ENCODE measurements around the gene TCEANC.

Gene TCEANC

GRCh38 chrX:13614154-13614553 is 38.8 kb upstream of the TCEANC start:
- Histone ChIP-seq H3K14ac (ENCODE audit: low read length) (no peak overlapping the region), H2BK5ac (ENCODE audit: low read depth, low read length, poor library complexity) (no peak overlapping the region), H4K91ac (ENCODE audit: low read depth, low read length) (no peak overlapping the region), H3K4me3 (ENCODE audit: low read depth, low read length) (no peak overlapping the region), H2AK5ac (ENCODE audit: low read length) (no peak overlapping the region), H3K27ac (ENCODE audit: low read depth, low read length) (no peak overlapping the region), H2AFZ (ENCODE audit: insufficient read depth, low read length, poor library complexity) (no peak overlapping the region), H3K4me2 (ENCODE audit: low read length) (no peak overlapping the region), H4K8ac (ENCODE audit: low read depth, low read length) (no peak overlapping the region), H3K4ac (ENCODE audit: low read depth, low read length) (no peak overlapping the region), H3K9me3 (ENCODE audit: insufficient read depth, low read depth, low read length) (no peaks in the 10 kb centered on the region), H3K27me3 (ENCODE audit: insufficient read depth, low read length) (no peaks in the 10 kb centered on the region), H3K23ac (ENCODE audit: low read length) (no peak overlapping the region), H2BK120ac (ENCODE audit: insufficient read depth, low read length, poor library complexity) (no peak overlapping the region), H3K36me3 (ENCODE audit: control insufficient read depth in 1 of 2, insufficient read depth in 2 of 2, low read length in 2 of 2) (no peaks in the 10 kb centered on the region), H3K79me2 (ENCODE audit: control insufficient read depth, insufficient read depth, low read length, poor library complexity) (no peaks in the 10 kb centered on the region), H3K18ac (ENCODE audit: low read length) (no peak overlapping the region), H2BK12ac (ENCODE audit: low read length) (no peak overlapping the region), H3K9ac (ENCODE audit: low read length) (no peak overlapping the region), H3K4me1 (ENCODE audit: control insufficient read depth in 1 of 2, insufficient read depth in 2 of 2, low read length in 2 of 2) (no peaks in the 10 kb centered on the region), H4K12ac (ENCODE audit: low read depth, low read length) (no peak overlapping the region), H3K79me1 (ENCODE audit: low read length) (no peaks in the 10 kb centered on the region)
- DNase-seq: no peak

DNA sequence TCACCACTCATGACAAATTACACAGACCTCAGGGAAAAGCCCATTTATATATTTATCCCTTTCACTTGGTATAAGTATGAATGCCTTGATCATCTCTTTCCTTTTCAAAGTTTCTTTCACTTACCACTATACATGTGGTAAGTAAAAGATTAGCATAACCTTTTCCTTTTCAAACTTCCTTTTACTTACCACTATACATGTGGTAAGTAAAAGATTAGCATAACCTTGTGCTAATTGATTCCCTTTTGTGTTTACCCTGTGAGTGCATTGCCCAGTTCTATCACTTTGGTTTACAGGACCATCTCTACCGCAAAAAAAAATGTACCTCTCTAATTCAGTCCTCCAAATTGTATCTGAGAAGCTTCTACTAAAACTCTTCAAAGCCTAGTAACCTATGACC is 32.7 kb upstream of the TCEANC start:
- Histone ChIP-seq H4K91ac (ENCODE audit: low read depth, low read length) (no peak overlapping the region), H3K27ac (ENCODE audit: low read depth, low read length) (no peak overlapping the region), H4K8ac (ENCODE audit: low read depth, low read length) (no peak overlapping the region), H3K18ac (ENCODE audit: low read length) (no peak overlapping the region), H3K4me2 (ENCODE audit: low read length) (no peak overlapping the region), H3K9me3 (ENCODE audit: insufficient read depth, low read depth, low read length) (no peaks in the 10 kb centered on the region), H2BK120ac (ENCODE audit: insufficient read depth, low read length, poor library complexity) (no peak overlapping the region), H2BK12ac (ENCODE audit: low read length) (no peak overlapping the region), H3K4ac (ENCODE audit: low read depth, low read length) (no peak overlapping the region), H2AFZ (ENCODE audit: insufficient read depth, low read length, poor library complexity) (no peak overlapping the region), H3K4me3 (ENCODE audit: low read depth, low read length) (no peak overlapping the region), H3K27me3 (ENCODE audit: insufficient read depth, low read length) (no peaks in the 10 kb centered on the region), H3K14ac (ENCODE audit: low read length) (no peak overlapping the region), H3K36me3 (ENCODE audit: control insufficient read depth in 1 of 2, insufficient read depth in 2 of 2, low read length in 2 of 2) (no peaks in the 10 kb centered on the region), H3K23ac (ENCODE audit: low read length) (no peak overlapping the region), H2AK5ac (ENCODE audit: low read length) (no peak overlapping the region), H2BK5ac (ENCODE audit: low read depth, low read length, poor library complexity) (no peak overlapping the region), H3K9ac (ENCODE audit: low read length) (no peak overlapping the region), H3K79me2 (ENCODE audit: control insufficient read depth, insufficient read depth, low read length, poor library complexity) (no peaks in the 10 kb centered on the region), H4K12ac (ENCODE audit: low read depth, low read length) (no peak overlapping the region), H3K79me1 (ENCODE audit: low read length) (no peaks in the 10 kb centered on the region), H3K4me1 (ENCODE audit: control insufficient read depth in 1 of 2, insufficient read depth in 2 of 2, low read length in 2 of 2) (no peaks in the 10 kb centered on the region)
- DNase-seq: no peak
- WGBS (ENCODE audit: extremely low coverage, insufficient coverage, insufficient read length): no CpG with 5 or more reads among the region's 1 CpG

- Histone ChIP-seq H3K27ac (ENCODE audit: low read depth, low read length) (no peak overlapping the region), H3K4ac (ENCODE audit: low read depth, low read length) (no peak overlapping the region), H3K36me3 (ENCODE audit: control insufficient read depth in 1 of 2, insufficient read depth in 2 of 2, low read length in 2 of 2) (no peaks in the 10 kb centered on the region), H3K27me3 (ENCODE audit: insufficient read depth, low read length) (no peaks in the 10 kb centered on the region), H2AK5ac (ENCODE audit: low read length) (no peak overlapping the region), H3K9me3 (ENCODE audit: insufficient read depth, low read depth, low read length) (no peaks in the 10 kb centered on the region), H3K79me1 (ENCODE audit: low read length) (no peaks in the 10 kb centered on the region), H4K91ac (ENCODE audit: low read depth, low read length) (no peak overlapping the region), H4K12ac (ENCODE audit: low read depth, low read length) (no peak overlapping the region), H3K14ac (ENCODE audit: low read length) (no peak overlapping the region), H3K4me2 (ENCODE audit: low read length) (no peak overlapping the region), H2BK5ac (ENCODE audit: low read depth, low read length, poor library complexity) (no peak overlapping the region), H3K9ac (ENCODE audit: low read length) (no peak overlapping the region), H2BK120ac (ENCODE audit: insufficient read depth, low read length, poor library complexity) (no peak overlapping the region), H4K8ac (ENCODE audit: low read depth, low read length) (no peak overlapping the region), H3K23ac (ENCODE audit: low read length) (no peak overlapping the region), H3K18ac (ENCODE audit: low read length) (no peak overlapping the region), H2AFZ (ENCODE audit: insufficient read depth, low read length, poor library complexity) (no peak overlapping the region), H2BK12ac (ENCODE audit: low read length) (no peak overlapping the region), H3K4me3 (ENCODE audit: low read depth, low read length) (no peak overlapping the region), H3K79me2 (ENCODE audit: control insufficient read depth, insufficient read depth, low read length, poor library complexity) (no peaks in the 10 kb centered on the region), H3K4me1 (ENCODE audit: control insufficient read depth in 1 of 2, insufficient read depth in 2 of 2, low read length in 2 of 2) (no peaks in the 10 kb centered on the region)
- DNase-seq: no peak
- no CpG with 5 or more reads among the region's 3 CpGs for WGBS (ENCODE audit: extremely low coverage, insufficient coverage, insufficient read length)
Observed at GRCh38 chrX:13622401-13622964, 30.5 kb upstream of the TCEANC start.

DNA sequence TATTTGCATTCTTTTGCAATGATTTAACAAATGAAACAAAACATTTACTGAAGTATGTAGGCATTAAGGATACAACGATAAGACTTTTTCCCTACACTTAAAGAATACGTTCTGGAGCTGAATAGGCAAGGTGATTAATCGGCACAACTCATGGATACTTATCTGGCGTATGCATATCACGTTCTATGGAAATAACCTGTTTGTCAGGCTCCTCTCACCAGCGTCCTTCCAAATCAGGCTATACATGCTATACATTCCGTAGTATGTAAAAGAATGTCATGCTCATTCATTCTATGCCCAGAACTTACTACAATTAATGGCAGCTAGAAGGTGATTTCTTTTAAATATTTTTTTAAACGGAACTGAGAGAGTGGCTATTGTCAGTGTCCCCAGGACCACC is 25.6 kb upstream of the TCEANC start:
- H3K4ac ChIP-seq (ENCODE audit: low read depth, low read length): no peak overlapping the region
- H2AK5ac ChIP-seq (ENCODE audit: low read length): no peak overlapping the region
- no peak overlapping the region for H3K27ac ChIP-seq (ENCODE audit: low read depth, low read length)
- H2BK120ac ChIP-seq (ENCODE audit: insufficient read depth, low read length, poor library complexity): no peak overlapping the region
- no peaks in the 10 kb centered on the region for H3K27me3 ChIP-seq (ENCODE audit: insufficient read depth, low read length)
- no peak overlapping the region for H4K91ac ChIP-seq (ENCODE audit: low read depth, low read length)
- H3K18ac ChIP-seq (ENCODE audit: low read length): no peak overlapping the region
- H4K12ac ChIP-seq (ENCODE audit: low read depth, low read length): no peak overlapping the region
- no peaks in the 10 kb centered on the region for H3K79me1 ChIP-seq (ENCODE audit: low read length)
- no peaks in the 10 kb centered on the region for H3K36me3 ChIP-seq (ENCODE audit: control insufficient read depth in 1 of 2, insufficient read depth in 2 of 2, low read length in 2 of 2)
- no peak overlapping the region for H2BK12ac ChIP-seq (ENCODE audit: low read length)
- no peaks in the 10 kb centered on the region for H3K4me1 ChIP-seq (ENCODE audit: control insufficient read depth in 1 of 2, insufficient read depth in 2 of 2, low read length in 2 of 2)
- H3K4me2 ChIP-seq (ENCODE audit: low read length): no peak overlapping the region
- H3K79me2 ChIP-seq (ENCODE audit: control insufficient read depth, insufficient read depth, low read length, poor library complexity): no peaks in the 10 kb centered on the region
- no CpG with 5 or more reads among the region's 8 CpGs for WGBS (ENCODE audit: extremely low coverage, insufficient coverage, insufficient read length)
- H2AFZ ChIP-seq (ENCODE audit: insufficient read depth, low read length, poor library complexity): no peak overlapping the region
- peak; percentile 58 to 79 for DNase-seq
- H3K9me3 ChIP-seq (ENCODE audit: insufficient read depth, low read depth, low read length): no peaks in the 10 kb centered on the region
- no peak overlapping the region for H3K4me3 ChIP-seq (ENCODE audit: low read depth, low read length)
- no peak overlapping the region for H3K23ac ChIP-seq (ENCODE audit: low read length)
- H4K8ac ChIP-seq (ENCODE audit: low read depth, low read length): no peak overlapping the region
- no peak overlapping the region for H3K14ac ChIP-seq (ENCODE audit: low read length)
- no peak overlapping the region for H3K9ac ChIP-seq (ENCODE audit: low read length)
- no peak overlapping the region for H2BK5ac ChIP-seq (ENCODE audit: low read depth, low read length, poor library complexity)

Measured in trophoblast cell (in vitro differentiated cells and primary cell).